Measurements from ENCODE around the gene AMMECR1.
"Not testable (repeated sequence)": the region's sequence is repeated elsewhere in the genome, so short reads cannot be mapped to it uniquely, and the experiment has no call there.

The AMMECR1 gene

GRCh38 chrX:110161361-110161686 lies 156.6 kb downstream of the AMMECR1 start:
- DNase-seq = no peak

GRCh38 chrX:110159865-110160264 lies 158.0 kb downstream of the AMMECR1 start:
- no peak for DNase-seq

- no peak for DNase-seq
These were observed 158.7 kb downstream of the AMMECR1 start for GRCh38 chrX:110159235-110159634.

GRCh38 chrX:110157444-110157843 lies 160.4 kb downstream of the AMMECR1 start:
- no peak for DNase-seq

- DNase-seq = peak; percentile 38
These were observed 161.6 kb downstream of the AMMECR1 start for GRCh38 chrX:110156167-110156754.

GRCh38 chrX:110155759-110156158 lies 162.1 kb downstream of the AMMECR1 start:
- no peak for DNase-seq

- not testable (repeated sequence) for DNase-seq
These were observed 163.6 kb downstream of the AMMECR1 start for GRCh38 chrX:110154328-110154727.

GRCh38 chrX:110153896-110154295 lies 164.0 kb downstream of the AMMECR1 start:
- no peak for DNase-seq

GRCh38 chrX:110153244-110153643 lies 164.6 kb downstream of the AMMECR1 start:
- DNase-seq = no peak

- peak; percentile 67 for DNase-seq
These were observed 171.4 kb downstream of the AMMECR1 start for GRCh38 chrX:110146521-110146920.

- DNase-seq = peak; percentile 39
These were observed 172.0 kb downstream of the AMMECR1 start for GRCh38 chrX:110145854-110146253.

GRCh38 chrX:110145311-110145710 lies 172.6 kb downstream of the AMMECR1 start:
- DNase-seq = no peak

Measured in activated CD4-positive, alpha-beta T cell treated with anti-CD3 and anti-CD28 coated beads, Interleukin-10, Interleukin-2, amounts not matched to agents 100 ng/mL and 50 ng/mL, durations not matched to agents 16 hours and 8 hours (primary cell).